GM23338 (cell line): ENCODE measurements around the gene SNX14. TPM values are rescaled to one million over a fixed set of nuclear protein-coding genes. Genes with fewer than 3 reads are reported as not detected.

ENCODE experiments used
- ATAC-seq: fragments of 200-7000 bp; cut with Tn5 transposase; 3 replicates; pipeline ENCODE4 v1.9.1; 2020
- DNase-seq: peaks from one replicate; pipeline ENCODE4 v3.0.0-alpha.2; 2015; ENCODE audit warnings: low spot score
- H2AFZ ChIP-seq: fragments of 200-600 bp; sonication (generic); 2 replicates; pipeline ENCODE4 v1.8.0; 2016; ENCODE audit warnings: antibody characterized with exemption, mild to moderate bottlenecking, moderate library complexity
- H3F3A ChIP-seq: fragments of 200-600 bp; sonication (generic); replicated peaks from 2 replicates; pipeline ENCODE4 v1.8.0; 2017; ENCODE audit warnings: antibody characterized with exemption, mixed run types, low read depth
- H3K27ac ChIP-seq: fragments of 200-600 bp; sonication (generic); 2 replicates; pipeline ENCODE4 v1.6.1; 2016; ENCODE audit warnings: low read depth
- H3K27me3 ChIP-seq: fragments of 200-600 bp; sonication (generic); 2 replicates; pipeline ENCODE4 v1.8.0; 2016; ENCODE audit warnings: mild to moderate bottlenecking, mixed run types, moderate library complexity; ENCODE audit not compliant: insufficient read depth
- H3K36me3 ChIP-seq: fragments of 200-600 bp; sonication (generic); 2 replicates; pipeline ENCODE4 v1.8.0; 2016; ENCODE audit warnings: mild to moderate bottlenecking; ENCODE audit not compliant: insufficient read depth
- H3K4me1 ChIP-seq: fragments of 200-600 bp; sonication (generic); 2 replicates; pipeline ENCODE4 v1.8.0; 2016; ENCODE audit warnings: mild to moderate bottlenecking, moderate library complexity; ENCODE audit not compliant: insufficient read depth
- H3K4me2 ChIP-seq: fragments of 200-600 bp; sonication (generic); 2 replicates; pipeline ENCODE4 v1.7.1; 2017; ENCODE audit warnings: mixed run types
- H3K4me3 ChIP-seq: fragments of 200-600 bp; sonication (generic); 2 replicates; pipeline ENCODE4 v1.6.1; 2016; ENCODE audit warnings: mixed run types
- H3K79me2 ChIP-seq: fragments of 200-600 bp; sonication (generic); replicated peaks from 2 replicates; pipeline ENCODE4 v1.8.0; 2017; ENCODE audit warnings: mild to moderate bottlenecking; ENCODE audit not compliant: insufficient read depth
- H3K9me2 ChIP-seq: fragments of 200-600 bp; sonication (generic); 2 replicates; pipeline ENCODE4 v1.8.0; 2017; ENCODE audit not compliant: insufficient read depth
- H4K20me1 ChIP-seq: fragments of 200-600 bp; sonication (generic); replicated peaks from 2 replicates; pipeline ENCODE4 v1.8.0; 2017; ENCODE audit warnings: mild to moderate bottlenecking; ENCODE audit not compliant: insufficient read depth
- H3K27ac Mint-ChIP-seq: 2 replicates; pipeline ENCODE4 v1.8.0; 2020; ENCODE audit warnings: inconsistent platforms, mild to moderate bottlenecking, moderate library complexity, mixed read lengths
- H3K27me3 Mint-ChIP-seq: 3 replicates; pipeline ENCODE4 v1.8.0; 2022; ENCODE audit warnings: low read depth, mild to moderate bottlenecking, moderate library complexity, mixed read lengths, inconsistent platforms; ENCODE audit not compliant: insufficient read depth, poor library complexity
- H3K36me3 Mint-ChIP-seq: 3 replicates; pipeline ENCODE4 v1.8.0; 2021; ENCODE audit warnings: low read depth, mild to moderate bottlenecking, inconsistent platforms, moderate library complexity, mixed read lengths
- H3K4me1 Mint-ChIP-seq: 3 replicates; pipeline ENCODE4 v1.8.0; 2020; ENCODE audit warnings: mild to moderate bottlenecking, inconsistent platforms, mixed read lengths
- H3K4me3 Mint-ChIP-seq: 3 replicates; pipeline ENCODE4 v1.8.0; 2021; ENCODE audit warnings: moderate library complexity, mild to moderate bottlenecking, inconsistent platforms, mixed read lengths
- H3K9me3 Mint-ChIP-seq: 3 replicates; pipeline ENCODE4 v1.8.0; 2020; ENCODE audit warnings: moderate library complexity, mild to moderate bottlenecking, inconsistent platforms, mixed read lengths
- CREB1 ChIP-seq: fragments of 250-450 bp; sonication (Bioruptor Pico); IDR thresholded peaks from 2 replicates; pipeline ENCODE4 v1.5.0; 2020; ENCODE audit warnings: low read depth, mild to moderate bottlenecking, moderate library complexity
- CTCF ChIP-seq, 2 experiments: fragments of 200-600 bp in 1 of 2; sonication (generic) in 1 of 2; conservative IDR thresholded peaks; 2 replicates each; pipeline versions ENCODE4 v1.5.1 to v1.6.1; 2016 to 2017; ENCODE audit warnings: antibody characterized with exemption in 2 of 2, low read depth in 2 of 2, mild to moderate bottlenecking in 2 of 2, moderate library complexity in 1 of 2
- JUNB ChIP-seq: IDR thresholded peaks from one replicate; pipeline ENCODE4 v1.6.1; 2016; ENCODE audit warnings: antibody characterized with exemption; ENCODE audit not compliant: unreplicated experiment
- NANOG ChIP-seq: IDR thresholded peaks from 2 replicates; pipeline ENCODE4 v1.6.1; 2016; ENCODE audit warnings: antibody characterized with exemption, borderline replicate concordance
- ZNF331 ChIP-seq: fragments of 250-450 bp; sonication (Bioruptor Pico); IDR thresholded peaks from 2 replicates; pipeline ENCODE4 v1.5.0; 2020; ENCODE audit warnings: low read depth, mild to moderate bottlenecking, moderate library complexity
- polyA plus RNA-seq: library from polyadenylated mRNA; unstranded; fragments of >200 nt; fragmentation: Nextera tagmentation; extraction: Ambion mirVana; gene quantifications from 2 replicates; pipeline ENCODE4 v1.2.1, GENCODE V29; 2016
- total RNA-seq: library from RNA; depleted of rRNA; stranded (reverse); fragments of >200 nt; shearing (Covaris generic); gene quantifications from 2 replicates; pipeline ENCODE4 v1.2.3, GENCODE V29; 2014
- TF ChIP-seq, protein P1 (sequence below): IDR thresholded peaks from 2 replicates; pipeline ENCODE4 v1.6.1; 2016; ENCODE audit warnings: antibody characterized with exemption
- TF ChIP-seq, protein P2 (sequence below): fragments of 250-450 bp; sonication (Bioruptor Pico); IDR thresholded peaks from 2 replicates; pipeline ENCODE4 v1.5.0; 2020; ENCODE audit warnings: mild to moderate bottlenecking, moderate library complexity
- TF ChIP-seq, protein P3 (sequence below): IDR thresholded peaks from one replicate; pipeline ENCODE4 v1.6.1; 2018; ENCODE audit warnings: antibody characterized with exemption; ENCODE audit not compliant: unreplicated experiment

Gene SNX14
- total and polyA plus RNA-seq, 2 experiments from 2014 or later = 23.1 to 32.0 TPM

GRCh38 chr6:85493389-85493788, 100.3 kb downstream of the SNX14 start:
- H3K9me2 ChIP-seq = peaks cover 13% of the 10 kb centered on the region; the same call in 1 of the 2 replicates
- peaks cover 23% of the 10 kb centered on the region for H3K9me3 Mint-ChIP-seq
- TF ChIP-seq CREB1 (no peak), ZNF331 (no peak), CTCF (conservative IDR thresholded peaks at IDR 0.05; ENCODE audit: low read depth in 2 of 2) (no peak), NANOG (no peak), JUNB (no peak)
- TF ChIP-seq, protein P1, sequence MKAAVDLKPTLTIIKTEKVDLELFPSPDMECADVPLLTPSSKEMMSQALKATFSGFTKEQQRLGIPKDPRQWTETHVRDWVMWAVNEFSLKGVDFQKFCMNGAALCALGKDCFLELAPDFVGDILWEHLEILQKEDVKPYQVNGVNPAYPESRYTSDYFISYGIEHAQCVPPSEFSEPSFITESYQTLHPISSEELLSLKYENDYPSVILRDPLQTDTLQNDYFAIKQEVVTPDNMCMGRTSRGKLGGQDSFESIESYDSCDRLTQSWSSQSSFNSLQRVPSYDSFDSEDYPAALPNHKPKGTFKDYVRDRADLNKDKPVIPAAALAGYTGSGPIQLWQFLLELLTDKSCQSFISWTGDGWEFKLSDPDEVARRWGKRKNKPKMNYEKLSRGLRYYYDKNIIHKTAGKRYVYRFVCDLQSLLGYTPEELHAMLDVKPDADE = no peak
- TF ChIP-seq, protein P2, sequence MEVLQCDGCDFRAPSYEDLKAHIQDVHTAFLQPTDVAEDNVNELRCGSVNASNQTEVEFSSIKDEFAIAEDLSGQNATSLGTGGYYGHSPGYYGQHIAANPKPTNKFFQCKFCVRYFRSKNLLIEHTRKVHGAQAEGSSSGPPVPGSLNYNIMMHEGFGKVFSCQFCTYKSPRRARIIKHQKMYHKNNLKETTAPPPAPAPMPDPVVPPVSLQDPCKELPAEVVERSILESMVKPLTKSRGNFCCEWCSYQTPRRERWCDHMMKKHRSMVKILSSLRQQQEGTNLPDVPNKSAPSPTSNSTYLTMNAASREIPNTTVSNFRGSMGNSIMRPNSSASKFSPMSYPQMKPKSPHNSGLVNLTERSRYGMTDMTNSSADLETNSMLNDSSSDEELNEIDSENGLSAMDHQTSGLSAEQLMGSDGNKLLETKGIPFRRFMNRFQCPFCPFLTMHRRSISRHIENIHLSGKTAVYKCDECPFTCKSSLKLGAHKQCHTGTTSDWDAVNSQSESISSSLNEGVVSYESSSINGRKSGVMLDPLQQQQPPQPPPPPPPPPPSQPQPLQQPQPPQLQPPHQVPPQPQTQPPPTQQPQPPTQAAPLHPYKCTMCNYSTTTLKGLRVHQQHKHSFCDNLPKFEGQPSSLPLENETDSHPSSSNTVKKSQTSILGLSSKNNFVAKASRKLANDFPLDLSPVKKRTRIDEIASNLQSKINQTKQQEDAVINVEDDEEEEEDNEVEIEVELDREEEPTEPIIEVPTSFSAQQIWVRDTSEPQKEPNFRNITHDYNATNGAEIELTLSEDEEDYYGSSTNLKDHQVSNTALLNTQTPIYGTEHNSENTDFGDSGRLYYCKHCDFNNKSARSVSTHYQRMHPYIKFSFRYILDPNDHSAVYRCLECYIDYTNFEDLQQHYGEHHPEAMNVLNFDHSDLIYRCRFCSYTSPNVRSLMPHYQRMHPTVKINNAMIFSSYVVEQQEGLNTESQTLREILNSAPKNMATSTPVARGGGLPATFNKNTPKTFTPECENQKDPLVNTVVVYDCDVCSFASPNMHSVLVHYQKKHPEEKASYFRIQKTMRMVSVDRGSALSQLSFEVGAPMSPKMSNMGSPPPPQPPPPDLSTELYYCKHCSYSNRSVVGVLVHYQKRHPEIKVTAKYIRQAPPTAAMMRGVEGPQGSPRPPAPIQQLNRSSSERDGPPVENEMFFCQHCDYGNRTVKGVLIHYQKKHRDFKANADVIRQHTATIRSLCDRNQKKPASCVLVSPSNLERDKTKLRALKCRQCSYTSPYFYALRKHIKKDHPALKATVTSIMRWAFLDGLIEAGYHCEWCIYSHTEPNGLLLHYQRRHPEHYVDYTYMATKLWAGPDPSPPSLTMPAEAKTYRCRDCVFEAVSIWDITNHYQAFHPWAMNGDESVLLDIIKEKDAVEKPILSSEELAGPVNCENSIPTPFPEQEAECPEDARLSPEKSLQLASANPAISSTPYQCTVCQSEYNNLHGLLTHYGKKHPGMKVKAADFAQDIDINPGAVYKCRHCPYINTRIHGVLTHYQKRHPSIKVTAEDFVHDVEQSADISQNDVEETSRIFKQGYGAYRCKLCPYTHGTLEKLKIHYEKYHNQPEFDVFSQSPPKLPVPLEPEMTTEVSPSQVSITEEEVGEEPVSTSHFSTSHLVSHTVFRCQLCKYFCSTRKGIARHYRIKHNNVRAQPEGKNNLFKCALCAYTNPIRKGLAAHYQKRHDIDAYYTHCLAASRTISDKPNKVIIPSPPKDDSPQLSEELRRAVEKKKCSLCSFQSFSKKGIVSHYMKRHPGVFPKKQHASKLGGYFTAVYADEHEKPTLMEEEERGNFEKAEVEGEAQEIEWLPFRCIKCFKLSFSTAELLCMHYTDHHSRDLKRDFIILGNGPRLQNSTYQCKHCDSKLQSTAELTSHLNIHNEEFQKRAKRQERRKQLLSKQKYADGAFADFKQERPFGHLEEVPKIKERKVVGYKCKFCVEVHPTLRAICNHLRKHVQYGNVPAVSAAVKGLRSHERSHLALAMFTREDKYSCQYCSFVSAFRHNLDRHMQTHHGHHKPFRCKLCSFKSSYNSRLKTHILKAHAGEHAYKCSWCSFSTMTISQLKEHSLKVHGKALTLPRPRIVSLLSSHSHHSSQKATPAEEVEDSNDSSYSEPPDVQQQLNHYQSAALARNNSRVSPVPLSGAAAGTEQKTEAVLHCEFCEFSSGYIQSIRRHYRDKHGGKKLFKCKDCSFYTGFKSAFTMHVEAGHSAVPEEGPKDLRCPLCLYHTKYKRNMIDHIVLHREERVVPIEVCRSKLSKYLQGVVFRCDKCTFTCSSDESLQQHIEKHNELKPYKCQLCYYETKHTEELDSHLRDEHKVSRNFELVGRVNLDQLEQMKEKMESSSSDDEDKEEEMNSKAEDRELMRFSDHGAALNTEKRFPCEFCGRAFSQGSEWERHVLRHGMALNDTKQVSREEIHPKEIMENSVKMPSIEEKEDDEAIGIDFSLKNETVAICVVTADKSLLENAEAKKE (CRISPR knock-in tag) = no peak
- TF ChIP-seq, protein P3, sequence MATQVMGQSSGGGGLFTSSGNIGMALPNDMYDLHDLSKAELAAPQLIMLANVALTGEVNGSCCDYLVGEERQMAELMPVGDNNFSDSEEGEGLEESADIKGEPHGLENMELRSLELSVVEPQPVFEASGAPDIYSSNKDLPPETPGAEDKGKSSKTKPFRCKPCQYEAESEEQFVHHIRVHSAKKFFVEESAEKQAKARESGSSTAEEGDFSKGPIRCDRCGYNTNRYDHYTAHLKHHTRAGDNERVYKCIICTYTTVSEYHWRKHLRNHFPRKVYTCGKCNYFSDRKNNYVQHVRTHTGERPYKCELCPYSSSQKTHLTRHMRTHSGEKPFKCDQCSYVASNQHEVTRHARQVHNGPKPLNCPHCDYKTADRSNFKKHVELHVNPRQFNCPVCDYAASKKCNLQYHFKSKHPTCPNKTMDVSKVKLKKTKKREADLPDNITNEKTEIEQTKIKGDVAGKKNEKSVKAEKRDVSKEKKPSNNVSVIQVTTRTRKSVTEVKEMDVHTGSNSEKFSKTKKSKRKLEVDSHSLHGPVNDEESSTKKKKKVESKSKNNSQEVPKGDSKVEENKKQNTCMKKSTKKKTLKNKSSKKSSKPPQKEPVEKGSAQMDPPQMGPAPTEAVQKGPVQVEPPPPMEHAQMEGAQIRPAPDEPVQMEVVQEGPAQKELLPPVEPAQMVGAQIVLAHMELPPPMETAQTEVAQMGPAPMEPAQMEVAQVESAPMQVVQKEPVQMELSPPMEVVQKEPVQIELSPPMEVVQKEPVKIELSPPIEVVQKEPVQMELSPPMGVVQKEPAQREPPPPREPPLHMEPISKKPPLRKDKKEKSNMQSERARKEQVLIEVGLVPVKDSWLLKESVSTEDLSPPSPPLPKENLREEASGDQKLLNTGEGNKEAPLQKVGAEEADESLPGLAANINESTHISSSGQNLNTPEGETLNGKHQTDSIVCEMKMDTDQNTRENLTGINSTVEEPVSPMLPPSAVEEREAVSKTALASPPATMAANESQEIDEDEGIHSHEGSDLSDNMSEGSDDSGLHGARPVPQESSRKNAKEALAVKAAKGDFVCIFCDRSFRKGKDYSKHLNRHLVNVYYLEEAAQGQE = no peak

More at GRCh38 chr6:85493389-85493788, 100.3 kb downstream of the SNX14 start:
- no peaks in the 10 kb centered on the region for H3K27me3 ChIP-seq
- Mint-ChIP-seq H3K4me1 (no peaks in the 10 kb centered on the region), H3K36me3 (peaks cover 18% of the 10 kb centered on the region), H3K27ac (no peak overlapping the region), H3K27me3 (peaks cover 9% of the 10 kb centered on the region), H3K4me3 (no peak overlapping the region)
- H3K79me2 ChIP-seq = no peaks in the 10 kb centered on the region
- no peak overlapping the region for H3K4me2 ChIP-seq
- no peak for ATAC-seq
- H3F3A ChIP-seq = no peaks in the 10 kb centered on the region
- H4K20me1 ChIP-seq = no peaks in the 10 kb centered on the region; the same call in 1 of the 2 replicates
- H3K4me1 ChIP-seq = no peaks in the 10 kb centered on the region
- no peak overlapping the region for H3K4me3 ChIP-seq
- no peak for DNase-seq
- H3K27ac ChIP-seq = no peak overlapping the region
- no peak overlapping the region for H2AFZ ChIP-seq
- no peaks in the 10 kb centered on the region for H3K36me3 ChIP-seq
